IPS-11a (cell line): ENCODE results near the gene ZNF341.

ENCODE experiments used
- H3K4me3 ChIP-seq: one replicate; pipeline ENCODE4 v1.5.1; 2013; ENCODE audit warnings: low read depth, low read length, control low read depth

The ZNF341 gene

DNA sequence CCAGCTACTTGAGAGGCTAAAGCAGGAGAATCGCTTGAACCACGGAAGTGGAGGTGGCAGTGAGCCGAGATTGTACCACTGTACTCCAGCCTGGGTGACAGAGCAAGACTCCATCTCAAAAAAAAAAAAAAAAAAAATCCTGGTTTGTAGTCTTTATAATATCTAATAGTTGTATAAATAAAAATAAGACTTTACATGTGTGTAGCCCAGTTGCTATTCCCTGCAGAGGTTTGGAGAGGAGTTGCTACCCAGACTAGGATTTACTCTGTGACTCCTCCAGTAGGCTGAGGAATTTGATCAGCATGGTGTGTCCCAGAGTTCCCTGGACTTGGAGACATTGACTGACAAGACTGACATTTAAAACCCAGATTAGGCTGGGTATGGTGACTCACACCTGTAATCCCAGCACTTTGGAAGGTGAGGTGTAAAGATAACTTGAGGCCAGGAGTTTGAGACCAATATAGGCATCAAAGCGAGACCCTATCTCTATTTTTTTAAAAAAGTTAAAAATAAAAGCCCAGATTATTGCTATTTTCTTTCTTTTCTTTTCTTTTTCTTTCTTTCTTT, 89.6 kb downstream of the ZNF341 start:
- H3K4me3 ChIP-seq: no peak overlapping the region

DNA sequence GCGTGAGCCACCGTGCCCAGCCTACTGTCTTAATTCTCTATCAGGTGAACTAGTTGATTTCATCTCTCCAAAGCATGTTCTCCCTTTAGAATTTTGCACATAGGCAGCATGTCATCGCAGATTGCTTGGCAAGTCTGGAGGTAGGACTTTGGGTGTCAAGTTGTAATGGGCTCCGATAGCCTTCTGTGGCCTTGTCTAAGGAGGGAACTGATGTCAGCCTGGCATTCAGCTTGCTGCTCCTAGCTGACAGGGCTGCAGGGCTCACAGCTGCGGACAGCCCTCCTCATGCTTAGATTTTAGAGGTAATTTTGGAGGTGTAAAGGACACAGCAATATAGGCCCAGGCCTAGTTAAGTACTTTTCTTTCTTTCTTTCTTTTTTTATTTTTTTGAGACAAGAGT, 90.6 kb downstream of the ZNF341 start:
- H3K4me3 ChIP-seq: no peak overlapping the region

DNA sequence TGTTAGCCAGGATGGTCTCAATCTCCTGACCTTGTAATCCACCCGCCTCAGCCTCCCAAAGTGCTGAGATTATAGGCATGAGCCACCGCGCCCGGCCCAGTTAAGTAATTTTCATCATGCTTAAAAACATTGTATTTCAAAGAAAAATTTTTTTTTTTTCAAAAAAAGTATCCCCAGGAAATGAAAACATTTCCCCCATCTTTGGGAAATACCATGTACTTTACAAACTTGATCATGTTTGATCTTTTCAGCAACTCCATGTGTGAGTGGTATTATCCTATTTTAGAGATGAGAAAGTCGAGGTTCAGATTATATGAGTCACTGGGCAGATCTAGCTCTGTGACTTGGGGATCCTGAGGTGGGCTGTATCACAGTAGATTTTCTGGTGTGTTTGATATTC, 91.2 kb downstream of the ZNF341 start:
- no peak overlapping the region for H3K4me3 ChIP-seq

DNA sequence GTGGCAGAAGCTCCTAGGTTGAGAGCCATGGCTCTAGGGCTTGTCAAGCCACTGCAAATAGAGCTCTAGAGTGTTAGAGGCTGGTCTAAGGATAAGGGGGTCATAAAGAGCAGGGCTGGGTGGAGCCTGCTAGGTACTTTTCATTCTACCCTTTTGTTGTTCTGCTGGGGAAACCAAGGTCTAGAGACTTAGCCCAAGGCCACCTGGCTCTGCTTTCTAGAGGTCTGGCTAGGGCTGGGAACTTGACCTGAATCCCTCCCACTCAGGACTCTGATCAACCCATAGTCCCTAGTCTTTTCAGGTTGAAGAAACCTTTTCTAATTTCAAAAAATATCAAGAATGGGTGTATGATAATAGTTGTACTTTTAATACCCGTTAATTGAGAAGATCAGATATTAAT, 93.1 kb downstream of the ZNF341 start:
- no peak overlapping the region for H3K4me3 ChIP-seq

DNA sequence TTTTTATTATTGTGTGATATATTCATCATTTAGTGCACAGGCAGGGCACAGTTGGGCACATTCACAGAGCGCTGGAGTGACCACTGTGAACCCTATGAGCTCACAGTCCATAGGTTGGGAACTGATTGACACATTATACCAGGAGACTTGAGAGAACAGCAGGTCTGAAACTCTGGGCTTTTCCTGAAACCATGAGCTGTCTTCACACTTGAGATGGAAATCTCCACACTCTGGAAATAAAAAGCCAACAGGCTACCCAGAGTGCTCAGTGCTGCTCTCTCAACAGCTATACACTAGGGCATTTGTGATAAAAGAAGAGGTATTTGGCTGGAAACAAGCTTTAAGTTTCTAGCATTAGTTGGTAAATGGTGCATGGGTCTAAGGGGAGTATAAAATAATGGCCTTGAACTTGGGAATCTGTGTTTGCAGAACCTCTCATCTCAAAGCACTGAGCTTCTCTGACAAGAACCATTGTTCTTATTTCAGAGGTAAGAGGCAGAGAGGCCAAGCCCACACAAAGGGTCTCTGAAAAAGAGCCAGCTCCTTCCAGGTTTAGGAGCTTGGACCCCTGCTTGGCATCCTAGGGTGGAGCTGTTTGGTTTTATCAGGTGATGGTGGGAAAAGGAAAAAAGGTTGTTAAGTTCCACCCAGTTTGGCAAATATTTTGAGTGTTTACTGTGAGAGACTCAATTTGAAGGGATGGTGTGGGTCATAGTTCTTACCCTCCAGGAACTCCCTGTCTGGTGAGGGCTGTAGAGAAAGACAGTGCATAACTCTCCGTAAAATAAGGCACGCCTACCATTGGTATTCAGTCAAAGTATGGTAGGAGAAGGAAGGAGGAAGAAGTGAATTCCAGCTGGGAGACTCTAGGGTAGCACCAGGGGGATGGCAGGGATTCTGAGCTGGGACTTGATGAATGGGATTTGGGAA, 93.8 kb downstream of the ZNF341 start:
- H3K4me3 ChIP-seq: no peak overlapping the region

DNA sequence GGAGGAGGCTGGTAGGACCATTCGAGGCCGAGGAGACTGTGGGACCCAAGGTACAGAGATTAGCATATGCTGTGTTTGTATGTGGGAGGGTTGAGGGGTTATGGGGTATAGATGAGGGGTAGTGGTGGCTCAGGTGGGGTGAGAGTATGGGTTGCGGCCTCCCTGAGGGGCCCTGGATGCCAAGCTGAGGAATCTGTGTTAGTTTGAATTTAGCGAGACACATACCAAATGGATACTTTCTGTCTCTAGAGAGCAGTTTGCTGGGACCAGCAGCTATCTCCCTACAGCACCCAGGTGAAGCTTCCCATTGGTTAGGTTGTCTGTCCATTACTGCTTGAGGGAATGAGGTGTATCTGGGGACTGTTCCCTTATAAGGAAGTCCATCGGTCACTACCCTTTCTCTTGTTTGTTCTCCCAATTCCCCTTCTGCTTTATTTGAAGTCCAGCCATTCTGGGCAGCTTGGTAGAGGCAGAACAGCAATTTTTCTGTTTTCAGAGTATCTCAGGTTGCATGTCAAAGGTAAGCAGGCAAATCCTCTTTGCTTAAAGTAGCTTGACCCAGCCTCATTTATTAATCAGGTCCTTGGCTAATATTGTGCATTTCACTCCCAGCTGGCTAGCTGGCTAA, 94.6 kb downstream of the ZNF341 start:
- no peak overlapping the region for H3K4me3 ChIP-seq

DNA sequence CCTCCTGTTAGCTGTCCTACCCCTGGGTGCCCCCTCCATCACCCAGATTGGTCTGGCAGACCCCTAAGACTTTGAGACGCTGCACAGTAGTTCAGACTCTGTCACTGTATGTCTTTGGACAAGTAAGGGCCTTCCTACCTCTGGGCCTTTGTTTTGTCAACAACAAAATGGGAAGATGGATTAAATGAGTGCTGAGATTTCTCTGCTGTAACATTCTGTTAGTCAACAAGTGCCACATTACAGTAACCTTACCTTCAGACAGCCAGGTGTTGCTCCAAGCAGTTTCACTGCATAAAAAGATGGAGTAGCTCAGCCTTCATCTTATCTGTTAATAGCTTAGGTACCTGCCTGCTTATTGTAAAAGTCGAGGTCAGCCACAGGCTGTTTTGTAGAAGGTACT, 95.3 kb downstream of the ZNF341 start:
- H3K4me3 ChIP-seq: no peak overlapping the region

DNA sequence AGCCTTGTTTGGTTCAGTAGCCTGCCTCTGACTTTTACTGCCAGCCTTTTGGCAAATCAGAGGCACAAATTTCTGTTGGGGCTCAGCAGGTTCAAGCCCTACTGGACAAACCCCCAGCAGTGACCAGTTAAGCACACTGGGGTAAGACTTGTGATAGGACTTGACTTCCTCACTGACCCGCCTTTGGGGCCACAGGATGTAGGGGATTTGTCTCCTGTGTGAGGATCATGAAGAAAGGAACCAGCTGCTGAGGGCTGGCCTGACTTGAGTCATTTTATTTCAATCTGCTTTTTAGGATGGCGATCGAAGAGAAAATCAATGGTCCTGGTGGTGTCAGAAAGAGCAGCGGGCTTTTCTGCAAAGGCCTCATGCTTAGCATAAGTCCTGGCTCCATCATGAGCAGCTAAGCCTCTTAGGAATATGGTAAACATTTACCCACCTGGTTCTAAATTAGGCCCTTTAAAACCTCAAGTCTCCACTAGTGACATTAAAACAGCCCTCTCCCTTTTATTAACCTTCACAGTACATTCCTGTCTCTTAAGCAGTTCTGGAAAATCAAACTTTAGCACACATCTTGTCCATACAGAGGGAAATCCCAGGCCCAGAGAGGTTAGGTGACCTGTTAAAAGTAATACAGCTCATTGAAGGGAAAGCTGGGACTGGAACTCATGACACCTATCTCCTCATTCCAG, 96.0 kb downstream of the ZNF341 start:
- H3K4me3 ChIP-seq: no peak overlapping the region

DNA sequence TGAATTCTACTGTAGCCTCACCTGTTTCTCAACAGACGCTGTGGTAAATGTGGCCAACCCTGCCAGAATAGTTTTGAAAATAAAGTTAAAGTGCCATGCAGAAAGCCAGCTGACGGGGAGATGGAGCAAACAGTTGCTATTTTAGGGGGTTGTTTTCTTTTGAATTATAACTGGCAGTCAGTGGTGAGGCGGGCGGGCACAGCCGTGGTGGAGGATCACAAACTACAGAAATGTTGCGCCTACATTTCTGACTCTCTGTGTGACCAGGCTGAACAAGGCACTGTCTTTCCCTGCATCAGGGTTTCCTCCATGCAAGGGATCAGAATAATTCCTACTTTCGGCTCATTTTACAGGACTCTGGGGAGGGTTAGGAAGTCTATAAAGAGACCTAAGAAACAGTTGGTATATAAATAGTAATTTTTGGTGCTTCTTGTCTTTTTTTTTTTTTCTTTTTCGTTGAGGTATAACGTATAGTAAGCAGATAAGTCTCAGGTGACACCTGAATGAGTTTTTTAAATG, 96.6 kb downstream of the ZNF341 start:
- H3K4me3 ChIP-seq: no peak overlapping the region

DNA sequence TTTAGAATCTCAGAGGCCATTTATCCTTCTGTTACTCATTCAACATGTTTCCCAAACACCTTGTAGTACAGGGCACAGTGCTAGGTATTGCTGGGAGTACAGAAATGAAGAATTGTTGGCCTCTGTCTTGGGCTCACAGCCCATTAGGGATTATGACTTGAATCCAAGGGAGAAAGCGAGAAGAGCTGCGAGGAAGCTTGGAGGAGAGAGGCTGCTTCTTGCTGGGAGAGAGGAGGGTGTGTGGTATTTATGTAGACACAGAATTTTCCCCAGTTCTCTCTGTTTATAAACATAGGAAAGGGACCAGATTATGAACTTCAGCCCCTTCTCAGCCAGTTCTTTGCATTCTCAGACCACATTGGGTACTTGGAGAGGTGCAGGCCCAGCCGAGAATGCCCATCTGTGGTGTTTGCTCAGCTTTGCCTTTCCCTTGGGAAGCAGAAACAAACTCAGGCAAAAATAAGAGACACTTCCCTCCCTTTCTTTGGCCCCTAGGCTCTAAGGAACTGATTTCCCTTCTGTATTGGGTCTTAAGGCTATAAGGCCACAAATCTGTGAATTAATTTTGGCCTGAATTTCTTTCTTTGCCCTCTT, 97.3 kb downstream of the ZNF341 start:
- H3K4me3 ChIP-seq: no peak overlapping the region

DNA sequence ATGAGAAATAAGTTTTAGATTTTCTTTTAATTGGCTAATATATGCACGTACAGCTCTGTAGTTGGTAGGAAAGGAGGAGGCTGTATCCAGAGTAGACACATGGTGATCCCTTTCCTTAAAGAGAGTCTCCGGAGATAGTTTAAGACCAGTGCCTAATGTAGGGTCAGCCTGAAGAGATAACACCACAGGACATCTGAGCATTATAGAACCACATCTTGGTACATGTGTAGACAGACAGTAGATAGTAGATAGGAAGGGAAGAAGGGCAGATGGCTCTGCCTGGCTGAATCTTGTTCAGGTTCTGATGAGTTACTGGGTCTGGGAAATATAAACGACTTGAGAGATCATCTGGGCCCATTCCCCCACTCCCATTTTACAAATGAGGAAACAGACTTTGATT, 97.8 kb downstream of the ZNF341 start:
- no peak overlapping the region for H3K4me3 ChIP-seq

DNA sequence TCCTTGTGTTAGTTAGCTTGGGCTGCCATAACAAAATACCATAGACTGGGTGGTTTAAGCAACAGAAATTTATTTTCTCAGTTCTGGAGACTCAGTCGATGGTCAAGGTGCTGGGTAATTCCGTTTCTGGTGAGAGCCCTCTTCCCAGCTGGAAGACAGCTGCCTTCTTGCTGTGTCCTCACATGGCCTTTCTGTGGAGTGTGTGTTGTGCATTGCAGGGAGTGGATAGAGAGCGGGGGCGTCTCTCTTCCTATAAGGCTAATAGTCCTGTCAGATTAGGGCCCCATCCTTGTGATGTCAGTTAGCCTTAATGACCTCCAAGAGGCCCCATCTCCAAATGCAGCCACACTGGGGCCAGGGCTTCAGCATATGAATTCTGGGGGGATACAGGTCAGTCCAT, 98.6 kb downstream of the ZNF341 start:
- H3K4me3 ChIP-seq: no peak overlapping the region

DNA sequence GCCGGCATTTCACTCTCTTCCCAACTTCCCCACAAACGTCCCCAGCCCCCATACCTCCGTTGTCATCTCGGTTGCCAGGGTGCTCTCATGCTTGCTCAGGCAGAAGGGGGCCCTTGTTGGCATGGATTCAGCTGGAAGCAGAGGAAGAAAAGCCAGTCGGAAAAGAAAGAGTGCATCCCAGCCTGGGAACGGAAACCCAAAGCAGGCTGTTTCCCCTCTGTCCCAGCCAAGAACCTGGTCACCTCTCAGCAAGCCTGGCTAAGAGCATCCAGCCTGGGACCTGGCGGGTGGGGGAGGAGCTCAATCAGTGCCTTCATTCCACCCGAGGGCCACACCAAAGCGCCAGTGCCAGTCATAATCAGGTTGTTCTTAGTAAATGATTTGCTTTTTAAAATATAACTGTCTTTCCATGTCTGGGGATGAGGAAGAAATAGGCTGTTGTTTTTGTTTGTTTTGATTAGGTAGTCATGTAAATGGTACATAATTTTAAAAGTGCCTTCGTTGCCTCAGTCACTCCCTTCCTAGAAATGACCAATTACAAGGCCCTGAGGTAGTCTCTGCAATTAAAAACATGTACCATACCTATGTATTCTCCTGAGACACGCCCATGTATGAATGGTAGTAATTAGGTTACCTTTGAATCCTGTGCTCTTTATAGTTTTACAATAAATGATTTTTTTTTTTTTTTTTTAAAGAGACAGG, 100.5 kb downstream of the ZNF341 start:
- no peak overlapping the region for H3K4me3 ChIP-seq

DNA sequence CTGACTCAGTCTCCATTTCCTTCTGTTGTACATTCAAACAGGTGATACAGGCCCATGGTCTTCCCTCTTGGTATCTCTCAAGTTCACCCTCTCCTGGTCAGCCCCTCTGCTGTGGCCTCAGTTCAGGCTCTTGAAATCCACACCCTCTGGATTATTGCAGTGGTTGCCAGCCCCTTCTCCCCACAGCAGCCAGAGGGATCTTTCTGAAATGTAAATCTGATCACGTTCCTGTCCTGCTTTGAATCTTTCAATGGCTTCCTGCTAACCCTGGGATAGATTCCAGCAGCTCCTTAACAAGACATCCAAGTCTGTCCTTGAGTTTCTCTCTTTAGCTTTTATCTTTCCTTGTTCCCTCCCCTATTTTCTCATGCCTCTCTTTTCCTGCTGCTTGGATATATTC, 101.5 kb downstream of the ZNF341 start:
- H3K4me3 ChIP-seq: no peak overlapping the region

DNA sequence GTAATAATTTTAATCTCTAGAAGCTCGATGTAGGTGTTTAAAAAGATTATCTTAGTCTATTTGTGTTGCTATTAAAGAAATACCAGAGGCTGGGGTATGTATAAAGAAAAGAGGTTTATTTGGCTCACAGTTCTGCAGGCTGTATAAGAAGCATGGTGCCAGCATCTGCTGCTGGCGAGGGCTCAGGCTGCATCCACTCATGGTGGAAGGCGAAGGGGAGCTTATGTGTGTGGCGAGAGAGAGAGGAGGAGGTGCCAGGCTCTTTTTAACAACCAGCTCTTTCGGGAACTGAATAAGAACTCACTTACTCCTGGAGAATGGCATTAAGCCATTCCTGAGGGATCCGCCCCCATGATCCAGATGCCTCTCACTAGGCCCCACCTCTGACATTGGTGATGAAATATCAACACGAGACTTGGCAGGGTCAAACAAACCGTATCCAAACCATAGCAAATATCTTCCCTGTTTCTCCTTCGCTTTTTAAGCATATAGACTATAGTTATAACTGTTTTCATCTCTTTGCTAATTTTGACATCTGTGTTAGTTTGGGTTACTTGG, 103.9 kb downstream of the ZNF341 start:
- H3K4me3 ChIP-seq: no peak overlapping the region

DNA sequence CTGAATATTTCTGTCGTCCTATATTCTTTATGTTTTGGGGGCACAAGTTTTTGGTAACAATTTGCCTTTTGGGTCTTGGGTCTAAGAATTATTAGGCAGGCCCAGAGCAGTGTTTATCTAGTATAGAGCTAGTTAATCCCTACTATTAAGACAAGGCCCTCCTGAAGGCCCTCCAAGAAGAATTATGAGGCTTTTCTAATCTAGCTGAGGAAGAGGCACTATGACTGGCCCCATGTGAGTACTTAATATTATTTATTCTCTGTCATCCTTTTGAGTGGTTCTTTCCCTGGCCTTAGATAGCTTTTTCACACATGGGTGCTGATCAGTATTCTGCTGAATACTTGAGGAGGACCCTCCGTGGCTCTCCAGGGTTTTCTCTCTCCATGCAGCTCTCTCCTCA, 104.5 kb downstream of the ZNF341 start:
- H3K4me3 ChIP-seq: no peak overlapping the region

DNA sequence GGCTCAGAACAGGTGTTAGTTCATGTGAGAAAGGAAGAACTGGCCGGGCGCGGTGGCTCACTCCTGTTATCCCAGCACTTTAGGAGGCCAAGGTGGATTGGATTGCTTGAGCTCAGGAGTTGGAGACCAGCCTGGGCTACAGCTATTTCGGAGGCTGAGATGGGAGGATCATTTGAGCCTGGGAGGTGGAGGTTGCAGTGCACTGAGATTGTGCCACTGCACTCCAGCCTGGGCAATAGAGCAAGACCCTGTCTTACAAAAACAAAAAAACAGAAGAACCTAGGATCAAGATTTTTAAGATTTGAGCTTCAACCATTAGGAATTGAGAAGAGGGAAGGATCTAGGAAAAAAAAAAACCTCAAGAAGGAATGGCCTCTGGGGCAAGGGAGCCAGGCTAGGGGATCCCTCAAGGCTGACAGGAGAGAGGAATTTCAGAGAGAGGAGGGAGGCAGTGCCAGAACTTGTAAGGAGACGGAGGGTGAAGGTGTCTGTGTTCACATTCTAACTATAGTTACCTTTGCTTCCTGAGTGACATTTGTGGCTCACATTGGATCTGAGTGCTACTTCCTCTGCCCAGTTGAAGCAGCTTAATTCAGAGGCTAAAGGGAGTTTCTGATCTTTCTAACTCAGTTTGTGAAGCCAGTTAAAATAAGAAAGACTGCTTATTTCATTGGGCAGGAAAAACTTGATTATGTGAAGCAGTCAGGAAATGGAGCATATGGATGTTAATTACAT, 105.5 kb downstream of the ZNF341 start:
- H3K4me3 ChIP-seq: no peak overlapping the region

DNA sequence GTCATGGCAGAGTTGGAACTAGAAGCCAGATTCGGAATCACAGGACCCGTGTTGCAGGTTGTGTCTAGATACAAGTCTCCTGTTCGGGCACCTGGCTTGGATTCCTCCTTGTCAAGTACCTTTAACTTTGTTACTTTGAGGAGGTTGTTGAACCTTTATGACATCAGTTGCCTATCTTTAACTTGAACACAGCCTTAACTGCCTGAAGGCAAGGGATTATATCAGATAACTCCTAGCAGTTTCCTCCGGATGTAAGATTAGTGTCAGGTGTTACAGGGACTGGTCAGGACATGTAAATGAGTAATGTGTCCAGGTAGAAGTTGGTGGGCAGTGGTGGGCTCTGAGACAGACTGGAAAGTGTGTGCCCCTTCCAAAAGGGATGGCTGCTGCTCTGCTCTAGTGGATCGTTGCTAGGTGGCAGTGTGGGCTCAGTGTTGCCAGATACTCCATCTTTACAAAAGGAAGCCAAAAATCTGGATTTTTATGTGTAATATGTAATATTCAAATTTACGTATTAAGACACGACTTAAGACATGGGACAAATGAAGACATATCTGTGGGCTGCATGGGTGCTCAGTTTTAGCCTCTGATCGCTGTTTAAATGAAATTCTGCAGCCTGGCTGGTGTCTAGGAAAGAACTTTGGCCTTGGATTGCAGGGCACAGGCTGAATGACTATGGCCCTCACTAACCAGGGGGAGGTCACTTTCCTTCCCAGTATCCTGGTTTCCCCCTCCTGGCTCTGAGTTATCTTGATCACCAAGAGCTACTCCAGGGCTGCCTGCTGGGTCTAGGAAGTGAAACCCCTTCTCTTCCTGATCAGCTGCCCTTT, 106.5 kb downstream of the ZNF341 start:
- H3K4me3 ChIP-seq: no peak overlapping the region
